WTC11 (cell line): ENCODE data around the gene LYZL4.

Experiments
- ATF2 ChIP-seq: sonication (generic); formaldehyde crosslinking; IDR thresholded peaks from 2 replicates; pipeline ENCODE4 v1.8.1; 2022; ENCODE audit warnings: low read depth, missing genetic modification reagents, borderline replicate concordance
- CREB1 ChIP-seq: sonication (generic); formaldehyde crosslinking; IDR thresholded peaks from 2 replicates; pipeline ENCODE4 v1.8.0; 2023; ENCODE audit warnings: mild to moderate bottlenecking, missing genetic modification reagents
- CTCF ChIP-seq: fragments of 200-600 bp; IDR thresholded peaks from 2 replicates; pipeline ENCODE4 v1.8.0; 2022; ENCODE audit warnings: antibody characterized with exemption
- KAT7 ChIP-seq: sonication (generic); formaldehyde crosslinking; IDR thresholded peaks from 2 replicates; pipeline ENCODE4 v1.8.1; 2023; ENCODE audit warnings: missing genetic modification reagents, mild to moderate bottlenecking, borderline replicate concordance
- NFYB ChIP-seq: sonication (generic); formaldehyde crosslinking; conservative IDR thresholded peaks from 2 replicates; pipeline ENCODE4 v1.8.0; 2022; ENCODE audit warnings: low read depth, missing genetic modification reagents
- PRDM15 ChIP-seq: sonication (generic); formaldehyde crosslinking; IDR thresholded peaks from 2 replicates; pipeline ENCODE4 v1.8.0; 2022; ENCODE audit warnings: missing genetic modification reagents
- PREB ChIP-seq: sonication (generic); formaldehyde crosslinking; IDR thresholded peaks from 2 replicates; pipeline ENCODE4 v1.8.1; 2022; ENCODE audit warnings: mild to moderate bottlenecking, missing genetic modification reagents, moderate library complexity, borderline replicate concordance
- SMAD3 ChIP-seq: sonication (generic); formaldehyde crosslinking; IDR thresholded peaks from 2 replicates; pipeline ENCODE4 v1.8.0; 2022; ENCODE audit warnings: missing genetic modification reagents, mild to moderate bottlenecking, borderline replicate concordance
- USF1 ChIP-seq: sonication (generic); formaldehyde crosslinking; IDR thresholded peaks from 2 replicates; pipeline ENCODE4 v1.8.0; 2022; ENCODE audit warnings: mild to moderate bottlenecking, missing genetic modification reagents
- ZNF121 ChIP-seq: sonication (generic); formaldehyde crosslinking; IDR thresholded peaks from 2 replicates; pipeline ENCODE4 v1.8.0; 2023; ENCODE audit warnings: missing genetic modification reagents
- TF ChIP-seq, protein P1 (sequence below): sonication (generic); formaldehyde crosslinking; IDR thresholded peaks from 2 replicates; pipeline ENCODE4 v1.8.1; 2022; ENCODE audit warnings: mild to moderate bottlenecking, moderate library complexity, missing genetic modification reagents

GRCh38 chr3:42367903-42368302, 42.5 kb downstream of the LYZL4 start:
- TF ChIP-seq PRDM15 (CRISPR knock-in tag) (no peak), CTCF (no peak), SMAD3 (no peak), PREB (no peak), ZNF121 (CRISPR knock-in tag) (no peak), NFYB (CRISPR knock-in tag) (no peak), ATF2 (CRISPR knock-in tag) (no peak), CREB1 (CRISPR knock-in tag) (no peak), USF1 (CRISPR knock-in tag) (no peak), KAT7 (no peak)
- TF ChIP-seq, protein P1, sequence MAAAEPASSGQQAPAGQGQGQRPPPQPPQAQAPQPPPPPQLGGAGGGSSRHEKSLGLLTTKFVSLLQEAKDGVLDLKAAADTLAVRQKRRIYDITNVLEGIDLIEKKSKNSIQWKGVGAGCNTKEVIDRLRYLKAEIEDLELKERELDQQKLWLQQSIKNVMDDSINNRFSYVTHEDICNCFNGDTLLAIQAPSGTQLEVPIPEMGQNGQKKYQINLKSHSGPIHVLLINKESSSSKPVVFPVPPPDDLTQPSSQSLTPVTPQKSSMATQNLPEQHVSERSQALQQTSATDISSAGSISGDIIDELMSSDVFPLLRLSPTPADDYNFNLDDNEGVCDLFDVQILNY (CRISPR knock-in tag) = no peak
